ENCODE measurements around the gene MEGF6. TPM values are rescaled to one million over a fixed set of nuclear protein-coding genes. Genes with fewer than 3 reads are reported as not detected.
A peak's percentile ranks its signal among the peaks of the same experiment; 100 is the strongest.

MEGF6 gene
- total RNA-seq, 6 experiments from 2014 or later: 2.2 to 9.6 (median 4.4) TPM

DNA sequence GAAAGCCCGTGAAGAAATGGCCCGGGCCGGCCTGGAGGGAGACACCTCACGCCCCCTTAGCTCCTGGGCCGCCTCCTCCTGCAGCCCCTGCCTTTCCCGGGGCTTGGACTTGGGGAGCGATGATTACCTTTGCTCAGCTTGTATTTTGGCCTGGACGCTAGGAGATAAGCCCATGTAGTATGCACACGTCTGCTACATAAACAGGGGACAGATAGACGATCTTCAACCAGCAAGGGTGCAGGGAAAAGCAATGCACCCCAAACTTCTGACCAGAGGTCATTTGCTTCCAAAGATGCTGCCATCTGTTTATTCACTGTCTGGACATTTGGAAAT is 41.9 kb upstream of the MEGF6 start:
- TF ChIP-seq, protein P1, sequence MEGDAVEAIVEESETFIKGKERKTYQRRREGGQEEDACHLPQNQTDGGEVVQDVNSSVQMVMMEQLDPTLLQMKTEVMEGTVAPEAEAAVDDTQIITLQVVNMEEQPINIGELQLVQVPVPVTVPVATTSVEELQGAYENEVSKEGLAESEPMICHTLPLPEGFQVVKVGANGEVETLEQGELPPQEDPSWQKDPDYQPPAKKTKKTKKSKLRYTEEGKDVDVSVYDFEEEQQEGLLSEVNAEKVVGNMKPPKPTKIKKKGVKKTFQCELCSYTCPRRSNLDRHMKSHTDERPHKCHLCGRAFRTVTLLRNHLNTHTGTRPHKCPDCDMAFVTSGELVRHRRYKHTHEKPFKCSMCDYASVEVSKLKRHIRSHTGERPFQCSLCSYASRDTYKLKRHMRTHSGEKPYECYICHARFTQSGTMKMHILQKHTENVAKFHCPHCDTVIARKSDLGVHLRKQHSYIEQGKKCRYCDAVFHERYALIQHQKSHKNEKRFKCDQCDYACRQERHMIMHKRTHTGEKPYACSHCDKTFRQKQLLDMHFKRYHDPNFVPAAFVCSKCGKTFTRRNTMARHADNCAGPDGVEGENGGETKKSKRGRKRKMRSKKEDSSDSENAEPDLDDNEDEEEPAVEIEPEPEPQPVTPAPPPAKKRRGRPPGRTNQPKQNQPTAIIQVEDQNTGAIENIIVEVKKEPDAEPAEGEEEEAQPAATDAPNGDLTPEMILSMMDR (IDR thresholded peaks at IDR 0.05): no peak
- intact Hi-C loops (cut with DNase I): no loop called here
- Histone ChIP-seq H3K27me3 (peaks cover 10 to 33% of the 10 kb centered on the region in 2 donors), H3K36me3 (no peaks in the 10 kb centered on the region), H3K4me1 (peaks cover 0 to 24% (median 0%) of the 10 kb centered on the region in 4 donors), H3K9me3 (no peaks in the 10 kb centered on the region), H3K27ac (no peak overlapping the region), H3K4me3 (no peak overlapping the region)
- whole genome bisulfite sequencing (ENCODE audit: insufficient coverage, low coverage, low lambda C conversion rate, missing lambda C conversion rate): no CpG with 5 or more reads among the region's 10 CpGs
- no peak for DNase-seq
- no peak for ATAC-seq

DNA sequence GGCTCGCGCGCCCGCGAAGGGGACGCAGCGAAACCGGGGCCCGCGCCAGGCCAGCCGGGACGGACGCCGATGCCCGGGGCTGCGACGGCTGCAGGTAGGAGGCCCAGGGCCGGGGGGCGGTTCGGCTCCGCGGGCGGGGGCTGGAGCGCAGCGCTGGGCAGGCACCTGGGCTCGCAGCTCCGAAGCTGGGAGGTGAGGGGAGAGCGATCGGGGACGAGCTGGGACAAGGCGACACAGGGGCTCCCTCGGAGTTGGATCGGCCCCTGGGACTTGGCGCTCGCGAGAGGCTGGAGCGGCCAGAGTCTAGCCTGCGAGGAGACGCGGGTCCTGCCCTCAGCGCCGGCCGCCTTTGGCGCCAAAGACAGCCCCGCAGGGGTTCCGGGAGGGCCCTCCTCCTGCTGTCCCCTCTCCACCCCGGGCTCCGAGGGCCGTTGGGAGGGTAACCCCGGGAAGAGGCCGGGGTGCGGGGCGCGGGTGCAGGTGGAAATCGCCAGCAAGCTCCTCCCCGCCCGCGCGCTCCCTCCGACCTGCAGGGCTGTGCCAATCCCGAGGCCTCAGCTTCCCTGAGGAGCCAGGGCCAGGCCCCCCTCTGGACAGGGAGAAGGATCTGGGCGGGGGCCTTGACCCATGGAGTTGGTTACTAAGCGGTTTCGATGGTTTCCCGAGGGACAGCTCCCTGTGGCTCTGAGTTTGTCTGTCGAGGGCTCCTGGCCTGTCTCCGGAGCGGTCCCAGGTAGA is 41.4 kb upstream of the MEGF6 start:
- Histone ChIP-seq H3K4me1 (peaks cover 0 to 26% (median 0%) of the 10 kb centered on the region in 4 donors), H3K27me3 (peaks cover 10 to 33% of the 10 kb centered on the region in 2 donors), H3K9me3 (no peaks in the 10 kb centered on the region), H3K36me3 (no peaks in the 10 kb centered on the region), H3K4me3 (peak overlapping the region in 2 of 3 donors; percentile 20 to 35), H3K27ac (no peak overlapping the region)
- peak in 1 of 4 donors; percentile 24 for ATAC-seq
- peak; percentile 31 to 51 (median 46) for DNase-seq
- intact Hi-C loops (cut with DNase I): no loop called here
- no peak for TF ChIP-seq POLR2A (IDR thresholded peaks at IDR 0.05)
- WGBS (ENCODE audit: insufficient coverage, low coverage, low lambda C conversion rate, missing lambda C conversion rate): no CpG with 5 or more reads among the region's 68 CpGs

DNA sequence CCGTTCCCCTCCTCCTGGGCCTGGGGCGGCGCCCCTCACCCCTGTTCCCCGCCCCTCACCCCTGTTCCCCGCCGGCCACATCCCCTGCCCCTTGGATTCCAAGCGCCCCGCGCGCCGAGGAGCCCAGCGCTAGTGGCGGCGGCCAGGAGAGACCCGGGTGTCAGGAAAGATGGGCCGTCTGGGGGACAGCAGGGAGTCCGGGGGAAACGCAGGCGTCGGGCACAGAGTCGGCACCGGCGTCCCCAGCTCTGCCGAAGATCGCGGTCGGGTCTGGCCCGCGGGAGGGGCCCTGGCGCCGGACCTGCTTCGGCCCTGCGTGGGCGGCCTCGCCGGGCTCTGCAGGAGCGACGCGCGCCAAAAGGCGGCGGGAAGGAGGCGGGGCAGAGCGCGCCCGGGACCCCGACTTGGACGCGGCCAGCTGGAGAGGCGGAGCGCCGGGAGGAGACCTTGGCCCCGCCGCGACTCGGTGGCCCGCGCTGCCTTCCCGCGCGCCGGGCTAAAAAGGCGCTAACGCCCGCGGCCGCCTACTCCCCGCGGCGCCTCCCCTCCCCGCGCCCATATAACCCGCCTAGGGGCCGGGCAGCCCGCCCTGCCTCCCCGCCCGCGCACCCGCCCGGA is 40.7 kb upstream of the MEGF6 start, which contains the start of gene TP73:
TP73 (plus strand) TSS at position 587 of the 618 bp plus-strand sequence. CDS start 29,850 bp downstream, outside the sequence.
- peak; percentile 23 to 55 (median 47) for DNase-seq
- no peaks in the 10 kb centered on the region for H3K9me3 ChIP-seq

DNA sequence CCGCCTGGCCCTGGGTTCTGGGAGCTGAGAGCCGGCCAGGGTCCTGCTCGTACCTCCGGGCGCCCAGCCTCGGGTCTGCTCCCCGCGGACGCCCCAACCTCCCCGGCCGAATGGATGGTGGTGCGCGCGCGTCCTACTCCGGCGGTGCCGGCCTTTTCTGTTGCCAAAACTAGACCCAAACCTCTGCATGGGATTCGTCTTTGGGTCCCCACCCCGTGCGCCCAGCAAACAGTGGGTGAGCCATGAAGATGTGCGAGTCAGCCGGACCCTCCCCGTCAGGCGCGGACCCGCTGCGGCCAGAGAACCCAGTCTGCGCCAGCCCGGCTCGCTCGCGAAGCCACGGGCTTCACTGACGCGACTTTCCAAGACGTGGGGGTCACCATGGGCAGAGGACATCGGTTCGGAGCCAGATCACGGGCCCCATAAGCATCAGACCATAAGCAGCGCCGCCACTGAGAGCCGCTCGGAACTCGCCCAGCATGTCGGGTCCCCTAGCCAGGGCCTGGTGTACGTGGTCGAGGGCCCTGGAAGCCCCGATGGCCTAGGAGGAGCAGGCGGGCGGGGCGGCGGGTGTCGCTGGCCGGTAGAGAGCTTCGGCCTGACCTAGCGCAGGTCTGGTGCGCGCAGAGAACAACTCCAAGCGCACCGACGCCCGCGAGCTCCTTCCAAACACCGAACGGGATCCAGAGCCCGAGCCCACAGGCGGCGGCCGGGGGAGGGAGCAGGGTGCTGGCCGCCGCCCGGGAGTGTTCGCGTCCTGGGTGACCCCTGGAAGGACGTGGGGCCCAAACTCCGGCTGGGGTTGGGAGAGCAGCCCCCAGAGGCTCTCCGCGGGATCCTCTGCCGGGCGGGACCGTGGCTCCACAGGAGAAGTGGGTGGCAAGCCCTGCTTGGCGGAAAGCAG is 40.0 kb upstream of the MEGF6 start:
- H3K36me3 ChIP-seq: peaks cover 0 to 9% (median 0%) of the 10 kb centered on the region in 4 donors
- peaks cover 10 to 33% of the 10 kb centered on the region in 2 donors for H3K27me3 ChIP-seq
- ATAC-seq (no peak), DNase-seq (peak; percentile 33 to 52 (median 45))
- 4% methylated on average over 11 of the region's 83 CpGs for WGBS (ENCODE audit: insufficient coverage, low coverage, low lambda C conversion rate, missing lambda C conversion rate)
- no peaks in the 10 kb centered on the region for H3K9me3 ChIP-seq
- intact Hi-C loops (cut with DNase I): no loop called here
- H3K4me3 ChIP-seq: no peak overlapping the region
- no peak overlapping the region for H3K27ac ChIP-seq
- peaks cover 0 to 26% (median 0%) of the 10 kb centered on the region in 4 donors for H3K4me1 ChIP-seq
- no peak for TF ChIP-seq POLR2A (IDR thresholded peaks at IDR 0.05)
- TF ChIP-seq, protein P1 (IDR thresholded peaks at IDR 0.05): no peak

More for the DNA sequence above, 40.7 kb upstream of the MEGF6 start, which contains the start of gene TP73:
- Histone ChIP-seq H3K27me3 (peaks cover 10 to 33% of the 10 kb centered on the region in 2 donors), H3K4me3 (peak within 1 kb of the TSS in 2 of 3 donors; percentile 20 to 35), H3K4me1 (peaks cover 0 to 26% (median 0%) of the 10 kb centered on the region in 4 donors), H3K27ac (no peak within 1 kb of the TSS), H3K36me3 (peaks cover 0 to 2% (median 0%) of the 10 kb centered on the region in 4 donors)
- peak in 3 of 4 donors; percentile 4 to 33 (median 21) for ATAC-seq
- TF ChIP-seq POLR2A (IDR thresholded peaks at IDR 0.05): no peak
- TF ChIP-seq, protein P1 (IDR thresholded peaks at IDR 0.05): no peak
- WGBS (ENCODE audit: insufficient coverage, low coverage, low lambda C conversion rate, missing lambda C conversion rate): 4% methylated on average over 5 of the region's 80 CpGs
- intact Hi-C loops (cut with DNase I): no loop called here

Data from right lobe of liver (tissue), 6 donors.